Measurements from ENCODE around the gene WIPF2.

The WIPF2 gene

DNA sequence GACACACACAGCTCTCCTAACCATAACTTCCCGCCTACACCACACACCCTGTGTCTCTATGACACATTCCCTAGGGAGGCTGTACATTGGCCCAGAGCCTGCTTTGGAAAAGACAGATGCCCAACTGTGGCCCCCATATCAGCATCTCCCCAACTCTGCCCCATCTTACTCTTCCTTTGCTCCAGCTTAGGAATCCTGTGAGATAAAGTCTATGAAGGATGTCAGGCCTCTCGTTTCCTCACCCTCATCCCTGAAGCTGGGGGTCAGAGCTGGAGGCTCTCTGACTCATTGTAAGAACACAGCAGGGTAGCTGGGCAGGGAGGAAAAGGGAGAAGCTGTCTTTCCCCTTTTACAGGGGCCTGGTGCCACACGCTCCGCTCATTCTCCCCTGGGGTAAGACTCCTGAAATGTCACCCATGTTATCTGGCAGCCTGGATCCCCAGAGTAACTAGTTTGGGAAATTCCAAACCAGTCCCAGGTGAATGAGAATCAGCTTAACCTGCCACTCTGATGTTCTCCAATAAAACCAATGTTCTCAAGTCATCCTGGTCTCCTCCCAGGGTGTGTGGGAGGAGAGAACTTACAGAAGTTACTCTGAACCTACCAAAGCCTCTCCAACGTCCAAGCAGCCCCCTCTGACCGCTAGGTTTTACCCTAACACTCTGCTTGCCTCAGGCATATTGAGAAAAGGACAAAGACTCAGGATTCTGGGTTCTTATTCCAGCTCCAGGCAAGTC is 39.0 kb upstream of the WIPF2 start (continued):
- TF ChIP-seq KLF10 (tag by site-specific recombination; IDR thresholded peaks at IDR 0.05) (no peak), ZNF560 (tag by site-specific recombination; IDR thresholded peaks at IDR 0.05; ENCODE audit: borderline replicate concordance) (no peak), ZNF155 (tag by site-specific recombination; IDR thresholded peaks at IDR 0.05) (no peak), ZBTB48 (tag by site-specific recombination; IDR thresholded peaks at IDR 0.05) (no peak), ZNF140 (tag by site-specific recombination; IDR thresholded peaks at IDR 0.05) (no peak), ZNF776 (tag by site-specific recombination; IDR thresholded peaks at IDR 0.05; ENCODE audit: borderline replicate concordance) (no peak), KLF1 (tag by site-specific recombination; IDR thresholded peaks at IDR 0.05) (no peak), GLI2 (tag by site-specific recombination; IDR thresholded peaks at IDR 0.05; ENCODE audit: borderline replicate concordance, low read depth) (no peak), ZFP37 (tag by site-specific recombination; IDR thresholded peaks at IDR 0.05) (no peak), OVOL3 (tag by site-specific recombination; IDR thresholded peaks at IDR 0.05) (no peak), ZNF394 (tag by site-specific recombination; IDR thresholded peaks at IDR 0.05; ENCODE audit: borderline replicate concordance) (peak; percentile 94), ZBTB7A (tag by site-specific recombination; IDR thresholded peaks at IDR 0.05; ENCODE audit: low read depth) (no peak), ZNF416 (tag by site-specific recombination; IDR thresholded peaks at IDR 0.05) (no peak), ZNF223 (tag by site-specific recombination; IDR thresholded peaks at IDR 0.05) (no peak), ZNF558 (tag by site-specific recombination; IDR thresholded peaks at IDR 0.05) (no peak), ZNF37A (tag by site-specific recombination; IDR thresholded peaks at IDR 0.05) (no peak), SP7 (tag by site-specific recombination; IDR thresholded peaks at IDR 0.05) (peak; percentile 39; the same call in 1 of the 2 replicates), ZNF555 (tag by site-specific recombination; conservative IDR thresholded peaks at IDR 0.05) (no peak), ZSCAN23 (tag by site-specific recombination; IDR thresholded peaks at IDR 0.05) (no peak)
- TF ChIP-seq, protein P1, sequence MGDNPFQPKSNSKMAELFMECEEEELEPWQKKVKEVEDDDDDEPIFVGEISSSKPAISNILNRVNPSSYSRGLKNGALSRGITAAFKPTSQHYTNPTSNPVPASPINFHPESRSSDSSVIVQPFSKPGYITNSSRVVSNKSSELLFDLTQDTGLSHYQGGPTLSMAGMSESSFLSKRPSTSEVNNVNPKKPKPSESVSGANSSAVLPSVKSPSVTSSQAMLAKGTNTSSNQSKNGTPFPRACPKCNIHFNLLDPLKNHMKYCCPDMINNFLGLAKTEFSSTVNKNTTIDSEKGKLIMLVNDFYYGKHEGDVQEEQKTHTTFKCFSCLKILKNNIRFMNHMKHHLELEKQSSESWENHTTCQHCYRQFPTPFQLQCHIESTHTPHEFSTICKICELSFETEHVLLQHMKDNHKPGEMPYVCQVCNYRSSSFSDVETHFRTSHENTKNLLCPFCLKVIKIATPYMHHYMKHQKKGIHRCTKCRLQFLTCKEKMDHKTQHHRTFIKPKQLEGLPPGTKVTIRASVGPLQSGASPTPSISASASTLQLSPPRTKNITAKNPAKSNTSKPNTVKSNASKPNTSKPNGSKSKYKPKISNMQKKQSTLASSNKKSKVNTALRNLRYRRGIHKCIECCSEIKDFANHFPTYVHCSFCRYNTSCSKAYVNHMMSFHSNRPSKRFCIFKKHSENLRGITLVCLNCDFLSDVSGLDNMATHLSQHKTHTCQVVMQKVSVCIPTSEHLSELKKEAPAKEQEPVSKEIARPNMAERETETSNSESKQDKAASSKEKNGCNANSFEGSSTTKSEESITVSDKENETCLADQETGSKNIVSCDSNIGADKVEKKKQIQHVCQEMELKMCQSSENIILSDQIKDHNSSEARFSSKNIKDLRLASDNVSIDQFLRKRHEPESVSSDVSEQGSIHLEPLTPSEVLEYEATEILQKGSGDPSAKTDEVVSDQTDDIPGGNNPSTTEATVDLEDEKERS (tag by site-specific recombination; IDR thresholded peaks at IDR 0.05): no peak
- TF ChIP-seq, protein P2, sequence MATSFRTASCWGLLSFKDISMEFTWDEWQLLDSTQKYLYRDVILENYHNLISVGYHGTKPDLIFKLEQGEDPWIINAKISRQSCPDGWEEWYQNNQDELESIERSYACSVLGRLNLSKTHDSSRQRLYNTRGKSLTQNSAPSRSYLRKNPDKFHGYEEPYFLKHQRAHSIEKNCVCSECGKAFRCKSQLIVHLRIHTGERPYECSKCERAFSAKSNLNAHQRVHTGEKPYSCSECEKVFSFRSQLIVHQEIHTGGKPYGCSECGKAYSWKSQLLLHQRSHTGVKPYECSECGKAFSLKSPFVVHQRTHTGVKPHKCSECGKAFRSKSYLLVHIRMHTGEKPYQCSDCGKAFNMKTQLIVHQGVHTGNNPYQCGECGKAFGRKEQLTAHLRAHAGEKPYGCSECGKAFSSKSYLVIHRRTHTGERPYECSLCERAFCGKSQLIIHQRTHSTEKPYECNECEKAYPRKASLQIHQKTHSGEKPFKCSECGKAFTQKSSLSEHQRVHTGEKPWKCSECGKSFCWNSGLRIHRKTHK (tag by site-specific recombination; IDR thresholded peaks at IDR 0.05): no peak
- TF ChIP-seq, protein P3, sequence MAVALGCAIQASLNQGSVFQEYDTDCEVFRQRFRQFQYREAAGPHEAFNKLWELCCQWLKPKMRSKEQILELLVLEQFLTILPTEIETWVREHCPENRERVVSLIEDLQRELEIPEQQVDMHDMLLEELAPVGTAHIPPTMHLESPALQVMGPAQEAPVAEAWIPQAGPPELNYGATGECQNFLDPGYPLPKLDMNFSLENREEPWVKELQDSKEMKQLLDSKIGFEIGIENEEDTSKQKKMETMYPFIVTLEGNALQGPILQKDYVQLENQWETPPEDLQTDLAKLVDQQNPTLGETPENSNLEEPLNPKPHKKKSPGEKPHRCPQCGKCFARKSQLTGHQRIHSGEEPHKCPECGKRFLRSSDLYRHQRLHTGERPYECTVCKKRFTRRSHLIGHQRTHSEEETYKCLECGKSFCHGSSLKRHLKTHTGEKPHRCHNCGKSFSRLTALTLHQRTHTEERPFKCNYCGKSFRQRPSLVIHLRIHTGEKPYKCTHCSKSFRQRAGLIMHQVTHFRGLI (tag by site-specific recombination; IDR thresholded peaks at IDR 0.05): no peak
- TF ChIP-seq, protein P4, sequence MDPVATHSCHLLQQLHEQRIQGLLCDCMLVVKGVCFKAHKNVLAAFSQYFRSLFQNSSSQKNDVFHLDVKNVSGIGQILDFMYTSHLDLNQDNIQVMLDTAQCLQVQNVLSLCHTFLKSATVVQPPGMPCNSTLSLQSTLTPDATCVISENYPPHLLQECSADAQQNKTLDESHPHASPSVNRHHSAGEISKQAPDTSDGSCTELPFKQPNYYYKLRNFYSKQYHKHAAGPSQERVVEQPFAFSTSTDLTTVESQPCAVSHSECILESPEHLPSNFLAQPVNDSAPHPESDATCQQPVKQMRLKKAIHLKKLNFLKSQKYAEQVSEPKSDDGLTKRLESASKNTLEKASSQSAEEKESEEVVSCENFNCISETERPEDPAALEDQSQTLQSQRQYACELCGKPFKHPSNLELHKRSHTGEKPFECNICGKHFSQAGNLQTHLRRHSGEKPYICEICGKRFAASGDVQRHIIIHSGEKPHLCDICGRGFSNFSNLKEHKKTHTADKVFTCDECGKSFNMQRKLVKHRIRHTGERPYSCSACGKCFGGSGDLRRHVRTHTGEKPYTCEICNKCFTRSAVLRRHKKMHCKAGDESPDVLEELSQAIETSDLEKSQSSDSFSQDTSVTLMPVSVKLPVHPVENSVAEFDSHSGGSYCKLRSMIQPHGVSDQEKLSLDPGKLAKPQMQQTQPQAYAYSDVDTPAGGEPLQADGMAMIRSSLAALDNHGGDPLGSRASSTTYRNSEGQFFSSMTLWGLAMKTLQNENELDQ (tag by site-specific recombination; IDR thresholded peaks at IDR 0.05; ENCODE audit: low read depth): no peak
- TF ChIP-seq, protein P5, sequence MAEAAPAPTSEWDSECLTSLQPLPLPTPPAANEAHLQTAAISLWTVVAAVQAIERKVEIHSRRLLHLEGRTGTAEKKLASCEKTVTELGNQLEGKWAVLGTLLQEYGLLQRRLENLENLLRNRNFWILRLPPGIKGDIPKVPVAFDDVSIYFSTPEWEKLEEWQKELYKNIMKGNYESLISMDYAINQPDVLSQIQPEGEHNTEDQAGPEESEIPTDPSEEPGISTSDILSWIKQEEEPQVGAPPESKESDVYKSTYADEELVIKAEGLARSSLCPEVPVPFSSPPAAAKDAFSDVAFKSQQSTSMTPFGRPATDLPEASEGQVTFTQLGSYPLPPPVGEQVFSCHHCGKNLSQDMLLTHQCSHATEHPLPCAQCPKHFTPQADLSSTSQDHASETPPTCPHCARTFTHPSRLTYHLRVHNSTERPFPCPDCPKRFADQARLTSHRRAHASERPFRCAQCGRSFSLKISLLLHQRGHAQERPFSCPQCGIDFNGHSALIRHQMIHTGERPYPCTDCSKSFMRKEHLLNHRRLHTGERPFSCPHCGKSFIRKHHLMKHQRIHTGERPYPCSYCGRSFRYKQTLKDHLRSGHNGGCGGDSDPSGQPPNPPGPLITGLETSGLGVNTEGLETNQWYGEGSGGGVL (tag by site-specific recombination; IDR thresholded peaks at IDR 0.05): no peak
- TF ChIP-seq, protein P6, sequence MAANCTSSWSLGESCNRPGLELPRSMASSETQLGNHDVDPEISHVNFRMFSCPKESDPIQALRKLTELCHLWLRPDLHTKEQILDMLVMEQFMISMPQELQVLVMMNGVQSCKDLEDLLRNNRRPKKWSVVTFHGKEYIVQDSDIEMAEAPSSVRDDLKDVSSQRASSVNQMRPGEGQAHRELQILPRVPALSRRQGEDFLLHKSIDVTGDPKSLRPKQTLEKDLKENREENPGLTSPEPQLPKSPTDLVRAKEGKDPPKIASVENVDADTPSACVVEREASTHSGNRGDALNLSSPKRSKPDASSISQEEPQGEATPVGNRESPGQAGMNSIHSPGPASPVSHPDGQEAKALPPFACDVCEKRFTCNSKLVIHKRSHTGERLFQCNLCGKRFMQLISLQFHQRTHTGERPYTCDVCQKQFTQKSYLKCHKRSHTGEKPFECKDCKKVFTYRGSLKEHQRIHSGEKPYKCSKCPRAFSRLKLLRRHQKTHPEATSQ (tag by site-specific recombination; IDR thresholded peaks at IDR 0.05): no peak
- TF ChIP-seq, protein P7, sequence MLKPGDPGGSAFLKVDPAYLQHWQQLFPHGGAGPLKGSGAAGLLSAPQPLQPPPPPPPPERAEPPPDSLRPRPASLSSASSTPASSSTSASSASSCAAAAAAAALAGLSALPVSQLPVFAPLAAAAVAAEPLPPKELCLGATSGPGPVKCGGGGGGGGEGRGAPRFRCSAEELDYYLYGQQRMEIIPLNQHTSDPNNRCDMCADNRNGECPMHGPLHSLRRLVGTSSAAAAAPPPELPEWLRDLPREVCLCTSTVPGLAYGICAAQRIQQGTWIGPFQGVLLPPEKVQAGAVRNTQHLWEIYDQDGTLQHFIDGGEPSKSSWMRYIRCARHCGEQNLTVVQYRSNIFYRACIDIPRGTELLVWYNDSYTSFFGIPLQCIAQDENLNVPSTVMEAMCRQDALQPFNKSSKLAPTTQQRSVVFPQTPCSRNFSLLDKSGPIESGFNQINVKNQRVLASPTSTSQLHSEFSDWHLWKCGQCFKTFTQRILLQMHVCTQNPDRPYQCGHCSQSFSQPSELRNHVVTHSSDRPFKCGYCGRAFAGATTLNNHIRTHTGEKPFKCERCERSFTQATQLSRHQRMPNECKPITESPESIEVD (tag by site-specific recombination; IDR thresholded peaks at IDR 0.05): no peak
